Testis (tissue), 2 donors: Measurements from ENCODE around the gene TMEM129.

ENCODE experiments used
- CTCF ChIP-seq, 3 experiments: fragments of 450-650 bp in 2 of 3; fragments of 200-600 bp in 1 of 3; sonication (generic) in 1 of 3; IDR thresholded peaks; one replicate each; pipeline ENCODE4 v1.5.1; 2016 to 2019; ENCODE audit warnings: antibody characterized with exemption in 3 of 3, mild to moderate bottlenecking in 2 of 3, moderate library complexity in 1 of 3
- POLR2A ChIP-seq: fragments of 450-650 bp; IDR thresholded peaks from one replicate; pipeline ENCODE4 v1.6.1; 2017; ENCODE audit warnings: antibody characterized with exemption, mild to moderate bottlenecking, moderate library complexity

GRCh38 chr4:1769692-1770091, 48.6 kb upstream of the TMEM129 start:
- TF ChIP-seq CTCF (IDR thresholded peaks at IDR 0.05) (no peak), POLR2A (no peak)
